RPMI8226 (cell line): ENCODE results near the gene CLMN.
"Not testable (repeated sequence)": the region's sequence is repeated elsewhere in the genome, so short reads cannot be mapped to it uniquely, and the experiment has no call there.

Experiments used
- DNase-seq: peaks from one replicate; pipeline ENCODE4 v3.0.0-alpha.2; 2015

The CLMN gene

DNA sequence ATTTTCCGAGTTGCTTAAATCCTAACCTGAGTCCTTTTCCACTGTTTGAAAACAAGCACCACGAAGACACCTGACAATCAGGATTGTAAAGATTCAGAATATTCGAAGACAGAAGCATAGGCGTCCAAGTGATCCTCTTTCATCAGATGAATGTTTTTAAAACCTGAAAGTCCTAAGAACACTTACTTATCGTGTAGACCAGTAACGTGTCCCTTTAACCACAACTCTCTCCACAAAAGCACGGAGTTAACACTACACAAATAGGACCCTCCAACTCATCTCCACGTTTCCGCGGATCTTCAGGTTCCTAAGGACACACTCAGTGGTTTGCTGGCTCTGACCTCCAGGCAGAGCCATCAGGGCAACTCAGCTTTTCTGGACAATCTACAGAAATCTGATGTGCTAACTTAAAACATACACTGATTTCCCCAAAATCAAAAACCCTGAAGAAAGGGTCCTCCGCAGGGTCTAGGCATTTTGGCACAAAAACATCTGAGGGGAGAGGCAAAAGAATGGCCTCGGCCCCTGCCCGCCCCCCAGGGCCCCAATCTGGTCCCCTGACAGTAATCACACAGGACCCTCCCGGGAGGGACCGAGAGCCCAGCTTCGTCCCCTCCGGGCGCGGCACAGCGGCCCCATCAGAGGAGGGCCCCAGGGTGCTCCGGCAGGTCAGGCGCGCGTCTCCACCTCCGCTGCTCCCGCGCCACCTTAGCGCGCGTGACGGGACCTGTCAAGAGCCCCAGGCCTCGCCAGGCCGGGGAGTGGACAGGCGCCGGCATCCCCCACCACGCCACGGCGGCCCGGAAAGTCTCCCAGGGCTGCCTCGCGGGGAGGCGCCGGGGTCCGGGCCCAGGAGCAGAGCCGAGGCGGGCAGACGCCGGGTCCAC lies 163.3 kb downstream of the CLMN start:
- DNase-seq, result peak; percentile 46

DNA sequence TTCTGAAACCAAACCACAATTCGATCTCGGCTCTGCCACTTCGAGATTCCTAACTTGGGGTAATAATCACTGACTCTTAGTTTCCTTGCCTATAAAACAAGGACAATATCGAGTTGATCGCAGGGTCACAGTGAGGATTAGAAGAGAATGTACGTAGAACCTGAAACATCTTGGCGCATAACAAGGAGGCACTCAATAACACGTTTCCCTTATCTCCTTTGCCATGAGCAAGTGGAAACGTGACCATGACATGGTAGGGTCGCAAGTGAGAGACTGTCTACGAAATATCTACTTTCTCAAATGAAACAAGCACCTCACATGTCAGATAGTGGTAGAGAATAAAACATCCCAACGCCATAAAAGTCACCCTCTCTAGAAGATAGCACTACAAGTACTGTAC lies 164.7 kb downstream of the CLMN start:
- no peak for DNase-seq

DNA sequence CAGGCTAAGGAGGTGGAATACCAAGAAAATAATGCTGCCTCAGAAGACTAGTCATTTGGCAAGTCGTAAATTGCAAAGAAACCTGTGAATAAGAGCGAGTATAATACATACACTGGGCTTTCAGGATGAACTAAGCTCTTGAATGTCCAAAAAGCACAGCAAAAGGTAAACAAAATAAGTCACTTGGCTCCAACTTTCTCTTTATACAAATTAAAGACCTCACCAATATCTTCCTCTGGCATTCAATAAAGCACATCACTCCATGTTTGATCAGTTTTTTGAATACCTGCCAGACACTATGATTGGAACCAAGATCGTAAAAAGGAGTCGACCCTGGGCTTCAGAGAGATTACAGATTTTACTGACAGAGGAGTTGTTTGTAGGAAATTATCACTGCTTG lies 165.8 kb downstream of the CLMN start:
- DNase-seq, result no peak

DNA sequence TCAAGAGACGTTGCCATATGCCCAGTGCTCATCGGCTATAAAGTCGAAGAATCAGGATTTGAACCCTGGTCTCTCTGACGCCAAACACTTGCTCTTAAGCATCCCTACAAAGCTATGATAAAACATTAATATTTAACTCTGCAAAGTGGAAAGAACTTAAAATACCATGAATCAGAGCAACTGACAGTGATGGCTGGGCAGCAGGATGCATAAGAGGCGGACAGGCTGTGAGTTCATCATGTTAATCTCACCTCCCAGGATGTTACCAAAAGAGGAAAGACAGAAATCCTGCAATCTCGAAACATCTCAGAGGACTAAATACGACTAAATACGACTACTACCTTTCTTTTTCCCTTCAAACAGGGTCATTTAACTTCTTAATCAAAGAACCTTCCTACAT lies 168.1 kb downstream of the CLMN start:
- DNase-seq, result no peak

DNA sequence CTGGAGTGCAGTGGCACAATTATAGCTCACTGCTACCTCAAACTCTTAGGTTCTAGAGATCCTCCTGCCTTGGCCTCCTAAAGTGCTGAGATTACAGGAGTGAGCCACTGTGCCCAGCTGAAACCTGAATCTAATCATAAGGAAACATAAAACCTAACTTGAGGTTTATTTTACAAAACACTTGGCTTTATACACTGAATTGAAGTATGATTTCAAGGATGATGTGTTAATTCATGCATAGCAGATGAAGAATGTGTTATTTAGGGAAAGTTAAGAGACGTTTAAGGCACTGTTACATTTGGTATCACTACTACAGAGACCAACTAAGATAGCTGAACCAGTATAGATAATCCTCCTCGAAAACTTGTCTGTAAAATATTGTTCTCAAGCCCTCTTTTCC lies 168.8 kb downstream of the CLMN start:
- no peak for DNase-seq

DNA sequence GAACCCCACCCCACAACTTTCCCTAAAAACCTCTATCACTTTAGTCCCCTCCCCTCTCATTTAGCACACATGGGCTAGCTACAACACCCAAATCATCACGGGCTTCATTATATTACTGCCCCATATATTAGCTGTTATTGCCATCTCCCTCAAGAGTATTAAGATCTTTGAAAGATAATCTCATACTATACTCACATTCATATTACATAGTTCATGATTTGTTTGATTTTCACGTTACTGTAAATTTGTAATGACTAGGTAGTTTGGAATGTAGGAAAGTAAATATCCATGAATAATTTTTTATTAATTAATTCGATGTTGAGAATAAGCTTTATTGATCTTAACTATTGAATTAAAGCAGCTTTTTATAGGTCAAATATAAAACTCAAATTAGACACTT lies 170.3 kb downstream of the CLMN start:
- no peak for DNase-seq

DNA sequence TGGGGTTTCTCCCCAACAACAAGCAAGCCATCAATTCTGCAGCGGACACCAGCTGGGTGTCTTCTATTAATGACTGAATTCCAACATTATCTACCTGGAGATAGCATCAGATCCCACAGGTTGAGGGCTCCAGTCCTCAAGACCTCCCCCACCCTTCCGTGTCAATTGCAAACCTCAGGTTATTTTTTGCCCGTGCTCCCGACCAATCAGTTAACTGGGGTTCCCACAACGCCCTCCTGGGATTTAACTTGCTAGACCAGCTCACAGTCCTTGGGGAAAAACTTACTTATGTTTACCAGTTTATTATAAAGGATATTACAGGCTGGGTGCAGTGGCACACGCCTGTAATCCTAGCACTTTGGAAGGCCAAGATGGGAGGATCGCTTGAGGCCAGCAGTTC lies 172.1 kb downstream of the CLMN start:
- no peak for DNase-seq

DNA sequence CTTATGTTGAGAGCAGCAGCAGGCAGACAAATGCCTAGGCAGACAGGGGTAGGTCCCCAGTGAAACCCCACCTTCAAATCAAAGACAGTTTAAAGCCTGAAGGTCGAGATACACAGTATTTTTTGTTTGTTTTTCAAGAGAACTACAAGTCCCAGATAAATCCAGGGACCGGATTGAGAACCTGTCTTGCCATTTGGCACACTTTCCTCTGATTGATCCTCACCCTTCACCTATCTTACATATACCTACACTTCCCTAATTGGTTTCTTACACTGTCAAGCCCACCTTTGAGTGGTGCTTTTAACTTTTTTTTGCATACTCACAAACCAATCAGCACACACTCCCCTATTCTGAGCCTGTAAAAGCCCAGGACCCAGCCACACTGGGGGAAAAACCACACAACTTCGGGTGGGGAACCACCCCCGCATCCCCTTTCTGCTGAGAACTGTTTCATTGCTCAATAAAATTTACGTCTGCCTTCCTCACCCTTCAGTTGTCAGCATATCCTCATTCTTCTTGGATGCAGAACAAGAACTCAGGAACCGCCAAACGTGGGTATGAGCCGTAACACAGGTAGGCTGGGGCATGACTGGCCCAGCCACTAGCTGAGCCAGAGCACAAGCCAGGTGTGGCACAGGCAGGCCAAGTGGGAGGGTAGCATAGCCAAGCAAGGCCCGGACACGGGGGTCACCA lies 173.5 kb downstream of the CLMN start:
- no peak for DNase-seq

DNA sequence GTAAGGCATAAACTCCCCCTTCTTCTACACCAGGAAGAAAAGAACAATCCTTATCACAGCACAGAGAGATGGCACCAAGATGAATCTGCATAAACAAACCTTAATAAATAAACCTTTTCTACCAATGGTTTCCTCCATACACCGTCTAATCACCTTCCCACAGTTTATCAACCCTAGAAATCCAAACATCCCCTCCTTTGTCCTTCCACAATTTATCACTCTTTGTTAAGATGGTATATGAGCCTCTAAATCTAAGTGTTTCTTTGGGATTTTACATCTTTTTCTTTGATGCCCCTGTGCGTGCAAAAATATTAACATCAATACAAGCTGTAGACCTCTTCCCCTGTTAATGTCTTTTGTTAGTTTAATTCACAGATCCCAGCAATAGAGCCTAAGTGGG lies 174.9 kb downstream of the CLMN start:
- DNase-seq, result no peak

DNA sequence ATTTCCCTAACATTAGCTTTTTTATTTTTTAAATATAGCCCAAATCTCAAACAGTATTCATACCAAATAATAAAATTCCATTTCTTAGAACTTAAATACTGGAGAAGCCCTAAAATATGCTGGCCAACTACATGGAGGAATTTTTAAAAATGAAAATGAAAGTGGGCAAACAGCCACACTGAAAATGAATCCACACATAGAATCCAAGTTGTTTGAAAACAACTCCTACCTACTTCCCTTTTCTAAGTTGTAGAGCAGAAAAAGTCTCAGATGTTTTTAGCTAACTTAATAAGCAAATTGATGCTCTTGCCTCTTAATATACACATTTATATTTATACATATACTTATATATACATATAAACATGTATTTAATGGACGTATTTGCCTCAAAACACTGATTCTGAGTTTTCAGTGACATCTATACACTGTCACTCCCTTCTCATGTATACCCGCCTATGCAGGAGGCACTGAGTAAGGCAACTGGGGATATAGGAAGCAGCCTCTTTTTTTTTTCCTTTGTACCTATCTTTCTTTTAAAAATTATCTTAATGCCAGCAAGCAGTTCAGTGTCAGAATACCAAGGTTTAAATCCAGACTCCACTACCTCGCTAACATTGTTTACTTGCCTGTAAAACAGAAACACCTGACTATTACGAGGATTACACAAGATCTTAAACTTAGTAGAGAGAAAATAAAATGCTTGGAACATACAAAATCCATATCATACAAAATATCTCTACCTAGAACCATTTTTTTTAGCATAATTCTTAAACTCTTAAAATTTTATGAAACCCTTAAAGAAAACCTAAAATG lies 175.7 kb downstream of the CLMN start:
- DNase-seq, result peak; percentile 42

DNA sequence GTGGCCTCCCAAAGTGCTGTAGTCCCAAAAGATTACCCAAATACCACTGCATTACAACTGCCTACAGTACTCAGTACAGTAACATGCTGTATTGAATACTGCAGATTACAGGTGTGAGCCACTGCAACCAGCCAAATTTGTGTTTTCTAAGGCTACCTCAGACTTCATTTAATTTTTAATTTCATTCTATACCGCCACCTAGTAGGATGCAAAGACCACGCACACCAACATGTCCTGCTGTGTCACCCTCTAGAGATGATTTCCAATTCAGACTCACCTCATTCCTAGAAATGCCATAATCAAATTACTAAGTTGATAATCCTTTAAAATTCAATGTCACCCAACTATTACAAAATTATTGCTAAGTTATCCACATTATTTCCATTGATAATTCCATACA lies 177.5 kb downstream of the CLMN start:
- no peak for DNase-seq

DNA sequence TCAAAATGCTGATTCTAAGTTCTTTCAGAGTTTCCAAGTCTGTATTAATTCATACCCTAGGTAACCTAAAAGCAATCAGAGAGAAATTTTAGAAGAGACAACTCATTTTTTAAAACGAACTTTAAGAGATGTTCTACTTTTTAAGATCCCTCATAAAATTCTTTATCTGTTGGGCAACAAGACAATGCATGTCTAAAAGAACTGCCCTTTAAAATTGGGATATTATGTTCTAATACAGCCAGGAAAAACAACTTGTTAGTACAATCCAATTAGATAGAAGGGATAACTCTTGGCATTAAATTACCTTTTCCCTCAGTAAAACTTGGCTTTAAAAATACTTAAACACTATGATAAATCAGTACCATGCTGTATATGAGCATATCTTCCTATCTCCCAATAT lies 178.0 kb downstream of the CLMN start:
- no peak for DNase-seq

DNA sequence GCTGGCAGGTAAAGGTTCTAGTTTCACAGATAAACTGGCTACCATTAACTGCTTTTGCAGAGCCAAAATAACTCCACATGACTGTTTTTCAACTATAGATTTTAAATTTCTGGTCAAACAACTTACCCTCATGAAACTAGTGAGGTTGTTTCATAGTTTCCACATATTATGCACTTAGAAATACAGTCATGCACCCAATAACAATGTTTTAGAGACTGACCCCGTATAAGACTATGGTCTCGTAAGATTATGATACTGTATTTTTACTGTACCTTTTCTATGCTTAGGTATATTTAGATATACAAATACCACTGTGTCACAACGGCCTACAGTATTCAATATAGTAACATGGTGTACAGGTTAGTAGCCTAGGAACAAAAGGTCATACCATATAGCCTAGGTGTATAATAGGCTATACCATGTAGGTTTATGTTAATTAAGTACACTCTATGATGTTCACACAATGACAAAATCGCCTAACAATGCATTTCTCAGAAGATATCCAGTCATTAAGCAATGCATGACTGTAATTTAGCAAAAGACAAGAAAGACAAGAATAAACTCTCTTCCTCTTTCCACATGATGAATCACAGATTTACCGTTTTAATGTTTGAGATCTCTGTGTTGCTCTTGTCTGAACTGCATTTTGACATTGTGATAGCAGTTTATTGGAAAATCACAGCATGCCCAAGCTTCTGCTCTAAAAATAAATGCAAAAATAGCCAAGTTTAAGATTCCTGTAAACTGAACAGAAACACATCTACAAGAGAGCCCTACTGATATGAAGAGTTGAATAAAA lies 179.4 kb downstream of the CLMN start:
- DNase-seq, result no peak

DNA sequence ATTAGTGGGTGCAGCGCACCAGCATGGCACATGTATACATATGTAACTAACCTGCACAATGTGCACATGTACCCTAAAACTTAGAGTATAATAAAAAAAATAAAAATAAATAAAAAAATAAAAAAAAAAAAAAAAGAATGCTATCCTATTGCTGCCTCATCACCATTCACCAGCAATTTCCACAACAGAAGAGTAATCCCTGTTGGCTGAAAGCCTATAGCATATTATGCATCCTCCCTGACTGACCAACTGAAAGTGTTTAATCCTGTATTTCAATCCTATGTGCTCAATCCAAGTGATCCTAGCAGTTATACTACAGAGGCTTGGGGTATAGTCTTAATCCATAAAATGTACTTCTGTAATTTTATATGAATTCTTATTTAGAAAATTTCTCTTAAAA lies 180.8 kb downstream of the CLMN start:
- no peak for DNase-seq

DNA sequence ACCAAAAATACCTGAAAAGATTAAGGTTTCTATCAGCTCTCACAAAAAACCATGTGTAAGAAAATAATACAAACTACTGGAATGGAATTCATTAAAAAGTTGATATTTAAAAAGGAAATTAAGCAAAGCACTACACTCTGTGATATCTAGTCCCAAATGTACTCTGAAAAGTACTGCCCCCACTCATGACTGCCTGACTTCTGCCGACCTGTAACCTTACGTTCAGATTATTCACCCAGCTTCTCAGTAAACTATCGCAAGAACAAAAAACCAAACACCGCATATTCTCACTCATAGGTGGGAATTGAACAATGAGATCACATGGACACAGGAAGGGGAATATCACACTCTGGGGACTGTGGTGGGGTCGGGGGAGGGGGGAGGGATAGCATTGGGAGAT lies 181.3 kb downstream of the CLMN start:
- DNase-seq, result not testable (repeated sequence)

DNA sequence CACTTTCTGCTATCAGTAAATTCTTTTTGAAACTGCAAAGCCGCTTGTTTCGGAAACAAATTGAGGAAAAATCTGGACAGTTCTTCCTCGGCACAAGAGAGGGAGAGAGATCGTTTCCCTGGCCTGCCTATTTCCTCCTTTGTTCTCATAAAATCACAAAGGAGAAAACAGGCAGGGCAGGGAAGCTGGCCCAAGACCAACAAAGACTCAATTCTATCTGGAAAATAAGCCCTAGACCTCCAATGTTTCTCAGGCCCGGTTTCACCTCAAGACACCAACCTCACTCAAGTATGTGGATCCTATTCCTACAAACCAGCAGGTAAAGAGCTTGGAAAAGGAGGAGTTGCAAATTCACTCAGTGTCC lies 181.9 kb downstream of the CLMN start:
- no peak for DNase-seq

DNA sequence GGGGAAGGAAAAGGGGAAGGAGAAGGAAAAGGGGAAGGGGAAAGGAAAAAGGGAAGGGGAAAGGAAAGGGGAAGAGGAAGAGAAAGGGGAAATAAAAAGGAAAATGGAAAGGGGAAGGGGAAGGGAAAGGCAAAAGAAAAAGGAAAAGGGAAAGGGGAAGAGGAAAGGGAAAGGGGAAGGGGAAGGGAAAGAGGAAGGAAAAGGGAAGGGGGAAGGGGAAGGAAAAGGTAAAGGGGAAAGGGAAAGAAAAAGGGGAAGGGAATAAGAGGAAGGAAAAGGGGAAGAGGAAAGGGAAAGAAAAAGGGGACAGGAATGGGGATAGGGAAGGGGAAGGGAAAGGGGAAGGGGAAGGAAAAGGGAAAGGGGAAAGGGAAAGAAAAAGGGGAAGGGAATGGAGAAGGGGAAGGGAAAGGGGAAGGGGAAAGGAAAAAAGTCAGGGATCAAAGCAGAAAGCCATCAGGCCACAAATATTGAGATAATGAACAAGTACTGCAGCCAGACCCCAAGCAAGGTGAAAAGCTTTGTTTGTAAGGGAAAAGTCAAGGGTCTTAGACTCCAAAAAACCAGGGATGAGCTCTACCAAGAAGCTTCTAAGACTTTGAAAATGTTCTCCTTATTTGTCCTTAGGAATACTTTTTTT lies 182.4 kb downstream of the CLMN start:
- no peak for DNase-seq

DNA sequence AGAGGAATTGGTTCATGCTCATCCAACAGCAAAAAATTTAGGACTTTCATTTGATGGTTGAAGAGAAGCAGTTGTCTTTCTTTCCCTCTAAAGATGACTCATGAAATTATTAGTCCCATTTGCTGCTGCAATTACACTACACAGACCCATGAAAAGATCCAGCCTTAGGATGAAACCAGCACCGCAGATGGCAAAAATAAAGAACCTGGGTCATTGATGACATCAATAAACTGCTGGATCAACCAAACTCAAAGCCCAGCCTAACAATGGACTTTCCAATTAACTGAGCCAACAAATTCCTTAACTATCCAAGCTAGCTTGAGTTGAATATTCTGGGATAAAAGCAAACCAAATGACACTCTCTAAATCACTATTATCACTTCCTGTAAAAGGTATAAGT lies 183.1 kb downstream of the CLMN start:
- DNase-seq, result no peak

DNA sequence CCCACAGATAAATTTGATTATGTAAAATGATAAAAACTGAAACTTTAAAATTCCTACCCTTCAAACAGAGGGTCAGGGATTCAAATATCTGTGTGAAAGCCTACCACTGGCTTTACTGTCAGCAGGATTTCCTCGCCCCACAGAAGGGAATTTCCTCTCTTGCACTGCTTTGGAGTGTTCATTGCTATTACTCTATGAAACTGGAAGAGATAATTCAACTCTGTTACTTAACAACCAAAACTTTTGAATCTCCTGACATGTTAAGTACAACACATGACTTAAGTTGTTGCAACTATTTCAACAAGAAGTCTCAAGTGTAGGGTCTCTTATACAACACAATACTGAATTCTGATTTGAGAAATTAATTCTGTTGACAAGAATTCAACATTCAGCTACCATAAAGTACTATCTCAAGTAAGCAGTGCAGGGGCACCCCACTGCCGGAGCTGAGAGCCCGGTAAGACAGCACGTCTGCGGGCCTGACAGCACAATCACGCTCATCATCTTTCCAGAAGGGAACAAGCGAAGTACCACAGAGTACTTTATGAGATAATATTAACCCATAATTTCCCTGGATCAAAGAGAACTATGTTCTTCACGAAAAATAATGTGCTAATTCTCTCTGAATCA lies 185.3 kb downstream of the CLMN start:
- DNase-seq, result no peak

DNA sequence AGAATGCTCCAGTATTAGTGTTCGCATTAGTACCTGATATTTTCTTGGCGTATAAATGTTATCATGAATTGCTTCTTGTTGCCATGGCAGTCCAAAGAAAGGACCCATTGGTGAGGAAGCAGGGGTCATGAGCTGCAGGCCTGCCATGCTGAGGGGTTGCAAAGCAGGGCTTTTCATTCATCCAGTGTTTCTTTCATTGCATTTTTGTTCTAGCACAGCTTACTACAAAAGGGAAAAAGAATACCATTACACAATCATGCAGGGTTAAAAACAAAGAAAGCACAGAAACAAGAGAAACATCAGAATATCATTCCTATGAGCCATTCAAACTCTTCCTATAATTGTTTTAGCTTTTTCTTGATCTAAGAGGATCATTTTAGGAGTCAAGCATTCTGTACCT lies 186.4 kb downstream of the CLMN start:
- no peak for DNase-seq

DNA sequence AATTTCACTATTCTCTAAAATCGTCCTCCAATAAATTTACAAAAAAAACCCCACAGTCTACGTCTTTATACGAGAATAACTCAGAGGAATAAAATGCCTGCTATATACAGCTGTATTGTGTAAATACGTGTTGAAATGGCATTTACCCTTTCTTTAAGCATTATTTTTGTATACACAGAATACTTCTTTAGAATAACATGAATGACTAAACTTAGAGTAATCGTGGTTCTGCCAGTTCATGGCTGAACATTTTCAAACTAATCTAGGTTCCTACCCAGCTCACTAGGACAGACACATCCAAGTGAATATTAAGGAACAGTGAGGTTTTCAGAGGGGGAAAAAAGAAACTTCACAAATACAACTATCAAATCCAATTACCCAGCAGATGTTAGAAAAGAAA lies 186.9 kb downstream of the CLMN start:
- DNase-seq, result no peak
